Measurements from ENCODE around the gene CBX1. TPM values are rescaled to one million over a fixed set of nuclear protein-coding genes. Genes with fewer than 3 reads are reported as not detected.

Gene CBX1
- total RNA-seq (ENCODE audit: low replicate concordance): 29.3 and 40.2 TPM in 2 replicates

GRCh38 chr17:48101012-48101720 is at the start of gene CBX1:
Gene CBX1, minus strand, starts transcription at chr17:48101478. Its CDS starts 24,474 bp downstream, at chr17:48077004.

GRCh38 chr17:48107137-48108055 is 6.1 kb upstream of the CBX1 start, which contains the start of gene SNX11:
Gene SNX11, plus strand, starts transcription at chr17:48107766. Its CDS starts 4,278 bp downstream, at chr17:48112044.

GRCh38 chr17:48047741-48048383 is 53.4 kb downstream of the CBX1 start, which contains the start of gene NFE2L1:
Gene NFE2L1, plus strand, starts transcription at chr17:48048359. Its CDS starts 2,760 bp downstream, at chr17:48051119.

GRCh38 chr17:48037036-48037837 is 64.0 kb downstream of the CBX1 start, which contains the start of gene COPZ2:
Gene COPZ2, minus strand, starts transcription at chr17:48037797. Its CDS starts 20 bp downstream, at chr17:48037777.

Other genes starting within 250 kb of the CBX1 start
- 0.23 and 0.35 TPM in 2 replicates for gene SP2, start 205.2 kb downstream of the CBX1 start, total RNA-seq (ENCODE audit: low replicate concordance)
- gene PNPO, start 159.9 kb downstream of the CBX1 start, total RNA-seq (ENCODE audit: low replicate concordance): 20.4 and 34.2 TPM in 2 replicates
- not detected in 2 replicates for gene PRR15L, start 143.6 kb downstream of the CBX1 start, total RNA-seq (ENCODE audit: low replicate concordance)
- 83.0 and 117 TPM in 2 replicates for gene CDK5RAP3, start 130.4 kb downstream of the CBX1 start, total RNA-seq (ENCODE audit: low replicate concordance)
- 89.7 and 130 TPM in 2 replicates for gene COPZ2, start 63.7 kb downstream of the CBX1 start, total RNA-seq (ENCODE audit: low replicate concordance)
- gene NFE2L1, start 53.1 kb downstream of the CBX1 start, total RNA-seq (ENCODE audit: low replicate concordance): 81.2 and 192 TPM in 2 replicates
- 12.8 and 13.1 TPM in 2 replicates for gene SNX11, start 6.3 kb upstream of the CBX1 start, total RNA-seq (ENCODE audit: low replicate concordance)